Measurements from ENCODE around the gene KLRF1.

The KLRF1 gene

DNA sequence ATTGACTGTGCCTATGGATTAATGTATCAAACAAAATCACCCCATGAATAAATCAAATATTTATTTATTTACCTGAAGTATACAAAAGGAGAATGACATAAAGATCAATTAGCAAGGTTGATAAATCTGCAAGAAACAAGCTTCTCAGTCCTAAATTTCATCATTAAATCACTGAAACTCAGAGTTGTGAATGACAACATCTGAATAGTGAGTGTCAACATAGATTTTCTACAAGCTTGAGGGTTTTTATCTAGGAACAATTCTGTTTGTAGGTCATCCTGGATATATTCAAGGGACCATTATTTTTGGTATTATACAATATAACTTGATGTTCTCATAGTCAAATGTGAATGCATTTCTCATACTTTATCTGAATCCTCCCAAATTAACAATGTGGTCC, 17.4 kb upstream of the KLRF1 start:
- no peak for DNase-seq

DNA sequence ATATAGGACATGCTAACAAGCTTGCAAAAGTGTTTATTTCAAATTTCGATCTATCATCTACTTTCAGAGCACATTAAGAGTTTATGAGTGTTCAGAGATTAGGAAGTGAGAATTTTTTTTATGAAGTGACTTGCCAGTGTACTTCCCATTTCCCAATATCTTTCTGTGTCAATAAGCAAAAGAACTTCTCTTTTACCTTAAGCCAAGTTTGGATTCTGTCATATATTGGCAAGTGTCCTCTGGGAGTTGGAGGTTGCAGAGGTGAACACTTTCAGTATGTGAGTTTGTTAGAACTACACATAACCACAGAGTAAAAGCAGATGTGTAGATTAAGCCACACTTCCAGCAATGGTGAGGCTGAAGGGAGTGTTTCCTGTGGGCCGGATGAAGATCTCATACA, 16.6 kb upstream of the KLRF1 start:
- peak; percentile 78 for DNase-seq

DNA sequence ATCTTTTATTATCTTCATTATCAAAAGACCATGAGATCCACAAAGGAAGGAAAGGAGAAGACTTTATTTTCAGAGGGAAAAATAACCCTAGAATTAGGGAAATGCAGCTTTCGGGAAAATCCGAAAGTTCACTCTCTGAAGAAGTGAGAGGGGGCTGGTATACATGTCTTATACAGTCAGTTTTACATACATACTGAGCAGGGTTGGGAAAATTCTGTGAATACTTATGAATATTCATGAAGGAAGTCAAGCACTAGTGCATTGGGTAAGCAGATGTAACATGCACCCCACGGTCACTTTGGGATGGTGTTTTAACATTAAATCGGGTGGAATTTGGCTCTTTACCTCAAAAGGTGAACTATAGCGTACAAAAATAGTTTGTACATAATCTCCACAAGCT, 15.7 kb upstream of the KLRF1 start:
- no peak for DNase-seq

DNA sequence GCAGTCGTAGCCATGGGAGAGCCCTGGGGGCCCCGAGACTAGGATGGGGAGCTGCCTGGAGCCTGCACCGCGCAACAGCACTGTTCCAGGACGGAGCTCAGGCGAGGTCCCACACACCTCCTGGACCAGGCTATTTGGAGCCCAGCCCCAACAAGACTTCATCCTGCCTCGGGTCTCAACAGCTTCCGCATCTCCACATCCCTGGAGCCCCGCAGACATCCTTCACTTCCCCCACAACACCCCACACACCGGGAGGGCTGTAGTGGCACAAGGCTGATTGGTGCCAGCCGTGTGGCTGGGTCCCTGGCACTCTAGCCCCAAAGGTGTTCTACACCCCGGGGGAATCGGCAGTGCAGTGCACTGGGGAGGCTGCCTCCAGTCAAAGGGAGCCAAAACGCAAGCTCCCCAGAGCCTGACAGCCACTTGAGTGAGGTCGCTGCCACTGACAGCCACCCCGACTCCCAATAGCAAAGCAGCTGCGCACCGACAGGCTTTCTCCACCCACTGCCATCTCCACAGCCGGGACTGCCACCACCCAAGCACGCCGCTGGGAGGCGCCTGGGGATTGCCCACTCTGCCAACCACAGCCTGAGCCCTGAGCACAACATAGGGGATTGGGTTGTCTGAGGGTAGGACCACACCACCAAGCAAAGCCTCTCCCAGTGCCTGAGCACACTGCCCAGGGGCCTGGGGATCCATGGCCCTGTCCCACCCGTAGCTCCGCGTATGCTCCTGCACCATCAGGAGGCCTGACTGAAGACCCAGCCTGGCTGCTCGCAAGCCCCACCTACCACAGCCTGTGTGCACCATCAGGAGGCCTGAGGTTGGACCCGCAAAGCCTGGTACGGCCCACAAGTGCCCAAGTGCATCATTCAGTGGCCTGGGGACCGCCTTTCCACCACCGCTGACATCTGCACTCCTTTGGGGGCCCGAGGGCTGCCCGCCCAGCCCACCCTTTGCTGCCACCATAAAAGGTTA, 13.2 kb upstream of the KLRF1 start:
- DNase-seq: peak; percentile 45

DNA sequence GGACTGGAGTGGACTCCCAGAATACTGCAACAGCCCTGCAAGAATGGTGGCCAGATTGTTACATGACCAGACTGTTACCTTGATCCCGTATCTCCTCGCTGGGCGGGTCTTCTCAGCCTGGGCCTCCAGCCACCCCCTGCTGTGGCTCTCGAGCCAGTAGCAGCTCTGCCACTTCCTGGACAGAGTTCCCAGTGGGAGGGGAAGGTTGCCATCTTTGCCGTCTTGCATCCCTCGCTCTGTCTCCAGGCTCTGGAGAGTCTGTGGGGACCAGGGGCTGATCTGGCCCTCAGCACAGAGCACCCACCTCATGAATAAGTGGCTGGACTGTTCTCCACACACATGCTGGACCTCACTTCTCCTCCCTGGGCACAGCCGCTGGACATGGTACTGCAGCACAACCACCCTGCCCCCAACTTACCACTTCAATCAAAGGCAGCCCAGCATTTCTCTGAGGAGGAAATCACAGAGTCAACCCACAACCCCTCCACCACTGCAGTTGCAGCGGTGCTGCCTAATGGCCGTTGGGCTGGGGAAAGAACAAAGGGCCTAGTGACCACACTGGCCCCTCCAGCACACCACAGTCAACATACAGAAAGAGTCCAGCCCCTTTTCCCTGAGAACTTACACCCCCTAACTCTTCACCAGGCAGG, 6.9 kb upstream of the KLRF1 start:
- no peak for DNase-seq

DNA sequence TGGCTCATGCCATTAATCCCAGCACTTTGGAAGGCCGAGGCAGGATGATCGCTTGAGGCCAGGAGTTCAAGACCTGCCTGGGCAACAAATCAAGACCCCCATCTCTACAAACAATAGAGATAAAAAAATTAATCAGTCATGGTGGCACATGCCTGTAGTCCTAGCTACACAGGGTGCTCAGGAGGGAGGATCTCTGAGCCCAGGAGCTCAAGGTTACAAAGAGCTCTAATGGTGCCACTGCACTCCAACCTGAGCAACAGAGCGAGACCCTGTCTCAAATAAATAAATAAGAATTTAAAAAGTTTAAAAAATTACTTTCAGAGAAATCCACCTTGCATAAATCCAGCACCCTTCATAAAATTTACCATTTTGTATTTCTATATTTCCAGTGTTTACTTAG, 2.2 kb downstream of the KLRF1 start:
- no peak for DNase-seq

DNA sequence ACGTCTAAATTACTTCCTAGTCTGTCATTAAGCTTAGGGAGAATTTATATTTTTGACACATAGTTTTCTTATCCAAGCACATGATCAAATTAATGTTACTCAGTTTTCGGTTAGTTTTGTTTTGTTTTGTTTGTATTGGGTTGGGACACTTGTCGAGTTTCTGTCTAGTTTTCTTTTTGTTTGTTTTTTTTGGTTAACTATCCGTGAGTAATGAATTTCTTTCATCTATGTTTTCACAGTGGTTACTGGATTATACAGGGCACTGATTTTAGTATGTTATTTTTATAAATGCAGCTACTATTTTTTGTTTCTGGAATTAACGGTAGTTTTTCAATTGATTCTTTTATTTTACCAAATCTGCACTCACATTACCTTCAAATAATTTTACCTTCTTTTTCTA, 2.7 kb downstream of the KLRF1 start:
- no peak for DNase-seq

DNA sequence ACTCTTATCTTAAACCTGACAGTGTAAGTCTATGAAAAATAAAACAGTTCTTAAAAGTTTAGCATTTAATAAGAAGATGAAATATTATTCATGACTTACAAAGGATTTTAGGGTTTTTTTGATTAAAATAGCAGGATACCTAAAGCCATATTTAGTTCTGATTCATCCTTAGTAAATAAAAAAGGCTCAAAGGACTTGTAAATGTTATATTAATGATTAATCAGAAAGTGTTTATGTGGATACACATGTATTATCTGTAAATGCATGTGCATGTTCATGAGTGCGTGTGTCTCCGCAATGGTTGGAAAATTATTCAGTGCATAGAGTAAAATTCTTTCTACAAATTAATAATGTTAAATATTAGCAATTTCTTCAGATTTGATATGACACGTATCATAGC, 4.4 kb downstream of the KLRF1 start:
- DNase-seq: no peak

DNA sequence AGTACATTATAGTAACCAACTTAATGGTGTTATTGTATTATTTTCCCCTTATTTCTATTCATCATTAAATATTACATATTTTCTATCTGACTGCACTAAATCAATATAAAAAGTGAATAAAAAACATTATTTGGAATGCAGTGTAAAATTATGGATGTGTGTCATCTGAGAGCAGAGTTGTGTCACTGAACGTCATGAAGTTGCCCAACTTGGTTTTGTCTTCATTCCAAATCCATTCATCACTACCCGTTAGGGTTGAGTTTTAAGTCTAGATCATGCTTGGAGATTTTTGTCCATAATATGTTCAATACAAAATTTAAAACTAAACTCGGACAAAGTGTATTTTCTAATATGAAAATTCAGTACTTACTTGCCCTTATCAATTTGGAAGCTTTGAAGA, 16.1 kb downstream of the KLRF1 start:
- no peak for DNase-seq

DNA sequence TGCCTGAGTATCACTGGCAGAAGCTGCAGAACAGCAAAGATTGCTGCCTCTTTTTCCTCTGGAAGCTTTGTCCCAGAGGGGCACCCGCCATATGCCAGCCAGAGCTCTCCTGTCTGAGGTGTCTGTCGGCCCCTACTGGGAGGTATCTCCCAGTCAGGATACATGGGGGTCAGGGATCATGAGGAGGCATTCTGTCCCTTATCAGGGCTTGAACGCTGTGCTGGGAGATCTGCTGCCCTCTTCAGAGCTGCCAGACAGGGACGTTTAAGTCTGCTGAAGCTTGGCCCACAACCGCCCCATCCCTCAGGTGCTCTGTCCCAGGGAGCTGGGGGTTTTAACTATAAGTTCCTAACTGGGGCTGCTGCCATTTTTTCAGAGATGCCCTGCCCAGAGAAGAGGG, 21.6 kb downstream of the KLRF1 start:
- no peak for DNase-seq

DNA sequence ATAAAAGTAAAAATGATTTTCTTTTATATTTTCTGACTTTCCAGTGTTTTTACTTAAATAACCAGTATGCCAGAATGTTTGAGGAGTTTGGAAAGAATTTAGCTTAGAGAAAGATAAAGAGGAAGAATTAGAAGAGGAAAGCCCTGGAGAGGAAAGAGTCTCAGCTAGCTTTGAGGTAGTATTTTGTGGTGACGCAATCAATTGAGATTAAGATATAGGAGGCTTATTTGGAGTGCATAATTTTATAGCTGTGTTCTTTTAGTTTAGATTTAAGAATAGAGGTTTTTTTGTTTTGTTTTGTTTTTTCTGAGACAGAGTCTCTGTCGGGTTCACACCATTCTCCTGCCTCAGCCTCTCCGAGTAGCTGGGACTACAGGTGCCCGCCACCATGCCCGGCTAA, 23.8 kb downstream of the KLRF1 start:
- DNase-seq: no peak

DNA sequence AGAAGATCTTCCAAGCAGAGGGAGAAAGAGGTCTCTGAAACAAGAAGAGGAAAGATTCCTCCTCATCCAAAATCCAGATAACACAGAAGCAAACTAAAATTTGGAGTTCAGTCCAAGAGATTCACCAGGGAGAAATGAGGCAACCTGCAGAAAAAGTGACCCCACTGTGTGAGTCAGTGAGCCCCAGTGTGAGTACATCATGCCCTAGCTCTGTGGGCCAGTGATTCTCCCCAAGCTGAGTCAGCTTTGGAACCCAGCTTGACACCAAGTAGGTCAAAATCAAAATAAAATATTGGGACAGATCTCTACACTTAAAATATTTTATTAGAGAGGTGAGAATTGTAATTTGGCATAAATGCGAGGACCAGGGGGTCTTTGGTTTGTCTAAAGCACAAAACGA, 24.6 kb downstream of the KLRF1 start:
- DNase-seq: no peak

DNA sequence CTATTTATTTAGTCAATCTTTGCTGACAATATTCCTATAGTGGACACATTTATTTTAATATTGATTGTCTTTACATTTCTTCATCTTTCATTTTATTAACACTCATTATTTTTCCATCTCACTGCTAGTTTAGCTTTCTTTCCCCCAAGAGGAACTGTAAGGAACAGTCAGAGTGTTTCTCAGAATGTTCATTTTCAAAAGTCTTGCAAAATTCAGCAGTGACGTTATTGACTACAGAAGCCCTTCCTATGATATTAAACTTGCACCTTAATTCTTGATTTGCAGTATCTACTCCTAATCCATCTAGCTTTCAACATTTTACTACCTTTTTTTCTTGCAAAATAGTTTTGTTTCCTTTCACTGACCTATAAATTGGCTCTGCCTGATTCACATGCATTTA, 28.9 kb downstream of the KLRF1 start:
- DNase-seq: no peak

DNA sequence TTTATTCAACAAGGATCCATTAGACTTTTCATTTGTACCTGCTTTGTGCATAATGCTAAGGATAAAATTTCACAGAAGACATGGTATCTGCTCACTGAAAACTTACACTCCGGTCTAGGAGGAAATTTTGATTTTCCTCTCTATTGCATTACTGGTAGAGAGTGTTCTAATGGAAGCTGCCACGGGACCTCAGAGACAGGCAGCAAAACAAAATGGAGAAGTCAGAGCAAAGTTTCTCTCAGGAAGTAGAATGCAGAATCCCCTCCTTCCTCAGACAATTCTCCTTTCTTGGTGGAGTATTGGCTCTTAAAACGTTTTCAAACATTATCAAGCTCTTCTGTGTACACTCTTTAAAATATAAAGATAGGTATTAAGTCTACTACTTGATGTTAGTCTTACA, 29.6 kb downstream of the KLRF1 start:
- DNase-seq: no peak

DNA sequence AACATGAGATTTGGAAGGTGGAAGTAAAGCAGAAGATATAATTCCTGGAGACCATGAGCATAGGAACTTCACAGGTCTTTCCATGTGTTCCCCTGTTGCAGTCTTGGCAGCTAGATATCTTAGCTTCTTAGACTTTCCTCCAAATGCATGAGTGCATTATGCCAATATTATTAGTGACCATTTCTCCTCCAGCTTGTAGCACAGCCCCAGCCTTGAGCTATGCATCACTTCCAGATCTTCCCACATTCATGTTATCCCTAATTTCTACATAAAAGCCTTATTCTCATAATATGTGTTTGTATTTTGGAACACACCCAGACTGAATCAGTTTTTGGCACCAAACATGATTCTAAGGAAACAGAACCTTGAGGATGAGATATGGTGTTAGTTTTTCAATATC, 30.9 kb downstream of the KLRF1 start:
- no peak for DNase-seq

DNA sequence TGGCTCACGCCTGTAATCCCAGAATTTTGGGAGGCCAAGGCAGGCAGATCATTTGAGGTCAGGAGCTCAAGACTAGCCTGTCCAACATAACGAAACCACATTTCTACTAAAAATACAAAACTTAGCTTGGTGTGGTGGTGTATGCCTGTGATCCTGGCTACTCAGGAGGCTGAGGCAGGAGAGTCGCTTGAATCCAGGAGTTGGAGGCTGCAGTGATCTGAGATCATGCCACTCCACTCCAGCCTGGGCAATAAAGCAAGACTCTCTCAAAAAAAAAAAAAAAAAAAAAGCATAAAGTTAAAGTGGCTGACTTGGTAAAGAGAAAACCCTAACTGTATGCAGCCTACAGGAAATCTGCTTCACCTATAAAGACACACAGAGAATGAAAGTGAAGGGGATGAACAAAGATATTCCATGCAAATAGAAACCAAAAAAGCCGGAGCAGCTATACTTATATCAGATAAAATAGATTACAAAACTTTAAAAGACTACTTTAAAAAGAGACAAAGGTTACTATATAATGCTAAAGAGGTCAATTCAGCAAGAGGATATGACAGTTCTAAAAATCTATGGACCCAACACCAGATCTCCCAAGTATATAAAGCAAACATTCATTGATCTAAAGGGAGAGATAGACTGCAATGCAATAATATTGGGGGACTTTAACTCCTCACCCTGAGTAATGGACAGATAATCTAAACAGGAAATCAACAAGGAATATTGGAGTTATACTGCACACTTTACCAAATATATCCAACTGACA, 37.8 kb downstream of the KLRF1 start:
- no peak for DNase-seq

DNA sequence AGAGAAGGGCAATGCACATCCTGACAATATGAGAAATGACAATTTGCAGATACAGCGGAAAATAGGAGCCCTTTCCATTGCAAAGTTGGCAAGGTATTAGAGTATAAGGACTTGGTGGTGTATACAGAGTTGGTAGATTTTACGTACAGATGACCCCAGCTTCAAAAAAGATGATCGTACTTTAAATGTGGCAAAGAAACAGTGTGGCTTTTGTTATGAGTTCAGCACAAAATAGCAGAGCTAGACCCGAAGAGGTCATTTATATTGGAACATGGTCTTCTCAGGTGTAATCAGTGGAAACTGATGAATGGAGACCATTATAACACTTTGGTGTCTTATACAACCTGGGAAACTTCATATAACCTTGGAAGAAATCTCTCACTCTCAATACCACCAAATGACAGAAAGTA, 39.6 kb downstream of the KLRF1 start:
- DNase-seq: no peak

DNA sequence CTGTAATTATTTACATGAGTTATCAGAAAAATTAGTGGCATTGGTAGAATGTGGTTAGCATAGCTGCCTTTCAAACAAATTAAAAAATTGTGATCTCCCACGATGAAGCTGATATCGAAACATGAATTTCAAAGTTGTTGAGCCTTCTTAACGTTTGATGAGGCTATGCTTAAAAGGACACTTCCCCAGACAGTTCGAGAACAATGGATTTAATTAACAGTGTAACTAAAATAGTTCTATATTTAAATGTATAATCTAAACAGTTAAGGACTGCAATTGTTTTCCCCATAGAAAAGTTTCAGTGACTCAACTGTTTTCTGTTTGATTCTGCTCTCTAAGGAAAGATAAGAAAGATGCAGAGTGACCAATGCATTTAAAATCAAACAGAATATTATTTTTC, 40.2 kb downstream of the KLRF1 start:
- DNase-seq: no peak

DNA sequence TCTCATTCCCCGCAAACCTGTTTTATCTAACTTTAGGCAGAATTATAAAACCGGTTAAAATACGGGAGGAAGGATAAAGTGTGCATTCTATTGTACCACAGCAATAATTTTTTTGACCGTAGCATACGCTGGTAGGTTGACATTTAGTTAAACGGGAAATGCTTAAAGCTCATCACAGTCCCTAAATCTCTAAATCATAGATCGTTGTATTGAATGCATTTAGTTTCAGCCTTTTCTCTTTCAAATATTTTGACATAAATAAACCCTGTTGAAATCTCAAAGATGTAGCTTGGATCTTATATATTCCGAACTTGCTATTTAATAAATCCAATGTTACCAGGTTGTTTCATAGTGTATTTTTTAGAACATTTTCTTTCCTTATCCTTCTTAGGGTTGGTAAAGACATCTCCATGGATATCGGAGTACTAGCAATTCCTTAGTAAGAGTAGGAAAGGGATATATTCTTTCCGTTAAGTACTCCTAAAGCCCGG, 41.1 kb downstream of the KLRF1 start:
- no peak for DNase-seq

DNA sequence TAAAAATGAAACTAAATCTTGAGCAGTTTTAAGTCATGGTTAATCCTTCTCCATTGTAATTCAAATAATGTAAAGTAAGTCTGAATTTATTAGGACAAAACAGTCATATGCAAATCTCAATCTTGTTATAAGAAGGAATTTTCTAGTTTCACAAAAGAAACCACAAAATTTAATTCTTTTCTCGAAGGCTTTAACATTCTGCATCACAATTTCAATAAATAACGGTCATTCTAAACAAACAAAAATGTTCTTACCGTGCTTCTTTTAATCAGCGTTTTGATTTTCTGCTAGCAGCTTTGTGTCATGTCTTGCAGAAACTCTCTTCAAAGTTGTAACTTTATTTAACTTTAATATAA, 41.6 kb downstream of the KLRF1 start:
- no peak for DNase-seq

DNA sequence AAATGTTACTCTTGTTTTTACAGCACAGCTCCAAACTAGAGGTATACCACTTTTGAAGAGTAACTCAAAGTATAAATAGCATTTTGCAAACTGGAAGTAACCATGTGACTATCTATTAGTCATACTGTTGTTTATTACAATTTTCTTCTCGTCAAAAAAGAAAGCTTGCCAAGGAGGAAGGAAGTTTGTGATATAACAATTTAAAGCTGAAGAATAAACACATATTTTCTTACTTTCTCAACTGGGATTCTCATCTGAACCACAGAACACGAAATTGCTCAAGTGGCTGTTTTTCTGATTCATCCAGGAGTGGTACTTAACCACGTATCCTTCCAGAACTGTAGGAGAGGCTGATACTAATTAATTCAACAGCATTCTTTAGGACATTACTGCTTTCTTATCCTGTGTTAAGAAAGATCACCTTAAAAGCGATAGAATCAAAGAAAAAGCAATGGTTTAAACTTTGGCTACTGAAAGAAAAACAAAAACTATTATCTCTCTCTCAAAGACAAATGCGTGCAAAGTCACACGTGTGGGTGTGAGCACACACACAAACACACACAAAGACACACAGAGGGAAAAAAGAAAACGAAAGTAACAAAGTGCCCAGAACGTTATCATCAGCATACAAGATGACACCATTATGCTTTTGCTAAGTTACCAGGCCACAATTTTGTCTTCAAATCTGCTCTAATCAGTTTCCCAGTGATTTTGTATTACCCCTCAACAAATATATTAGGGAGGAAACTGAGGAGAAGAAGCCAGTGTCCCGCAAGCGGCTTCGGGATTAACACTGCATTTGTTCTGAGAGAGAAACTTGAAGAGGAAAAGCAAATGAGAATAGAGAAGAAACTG, 42.3 kb downstream of the KLRF1 start, which contains the start of gene CLEC2B:
CLEC2B (minus strand) TSS at position 48 of the 855 bp plus-strand sequence.
- no peak for DNase-seq

DNA sequence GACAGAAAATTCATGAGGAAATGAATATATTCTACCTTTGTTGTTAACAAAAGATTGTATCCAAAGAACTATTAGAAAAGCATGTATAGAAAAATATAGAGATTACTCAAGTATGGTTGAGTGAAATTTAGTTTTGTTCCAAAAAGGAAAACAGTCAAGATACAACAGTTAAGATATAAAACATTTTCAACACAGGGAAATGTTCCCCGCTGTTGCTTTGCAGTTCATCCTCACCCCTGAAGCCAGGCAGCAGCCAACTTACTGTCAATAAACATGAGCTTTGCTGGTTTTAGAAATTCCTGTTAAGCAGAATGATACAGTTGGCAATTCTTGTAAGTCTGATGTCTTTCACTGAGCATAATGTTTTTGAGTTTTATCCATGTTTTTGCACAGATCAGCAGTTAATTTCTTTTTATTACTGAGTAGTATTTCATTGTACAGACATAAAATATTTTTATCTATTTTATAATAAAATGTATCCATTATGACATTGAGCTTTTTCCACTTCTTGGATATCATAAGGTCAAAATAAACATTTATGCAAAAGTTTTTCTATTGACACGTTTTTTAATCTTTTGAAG, 43.1 kb downstream of the KLRF1 start:
- no peak for DNase-seq
